Naive B cell (primary cell): ENCODE measurements around the gene FAM32A. TPM values are rescaled to one million over a fixed set of nuclear protein-coding genes. Genes with fewer than 3 reads are reported as not detected.

Experiments used
- ATAC-seq, 2 donors: fragments of 150-1000 bp; cut with Tn5 transposase; 2 replicates each; pipeline ENCODE4 v1.10.0; 2021; ENCODE audit warnings: low read depth in 2 of 2, mild to moderate bottlenecking in 2 of 2, moderate library complexity in 2 of 2
- DNase-seq: peaks from one replicate; pipeline ENCODE4 v3.0.0; 2022
- H3K27ac Mint-ChIP-seq, 6 donors: one replicate each; pipeline ENCODE4 v1.8.0; 2020 to 2022; ENCODE audit warnings: mild to moderate bottlenecking in 6 of 6, mixed read lengths in 6 of 6, moderate library complexity in 5 of 6, inconsistent platforms in 2 of 6
- H3K27me3 Mint-ChIP-seq, 3 donors: one replicate each; pipeline ENCODE4 v1.8.0; 2021 to 2022; ENCODE audit warnings: mixed read lengths in 3 of 3, mild to moderate bottlenecking in 1 of 3
- H3K36me3 Mint-ChIP-seq, 2 donors: one replicate each; pipeline ENCODE4 v1.8.0; 2020 to 2022; ENCODE audit warnings: mixed read lengths in 2 of 2, inconsistent platforms in 1 of 2, mild to moderate bottlenecking in 1 of 2
- H3K4me1 Mint-ChIP-seq, 3 donors: one replicate each; pipeline ENCODE4 v1.8.0; 2020 to 2022; ENCODE audit warnings: mixed read lengths in 3 of 3, inconsistent platforms in 1 of 3, mild to moderate bottlenecking in 1 of 3, moderate library complexity in 1 of 3
- H3K4me3 Mint-ChIP-seq, 8 donors: one replicate each; pipeline ENCODE4 v1.8.0; 2020 to 2022; ENCODE audit warnings: mild to moderate bottlenecking in 8 of 8, mixed read lengths in 8 of 8, moderate library complexity in 8 of 8, inconsistent platforms in 2 of 8
- H3K9me3 Mint-ChIP-seq, 7 donors: one replicate each; pipeline ENCODE4 v1.8.0; 2020 to 2022; ENCODE audit warnings: mixed read lengths in 7 of 7, mild to moderate bottlenecking in 5 of 7, inconsistent platforms in 2 of 7, moderate library complexity in 1 of 7
- polyA plus RNA-seq, 6 donors: library from polyadenylated mRNA; unstranded; fragments of 300-500 nt; fragmentation: Illumina TruSeq; gene quantifications; one replicate each; pipeline ENCODE4 v1.2.3, GENCODE V29; 2021; ENCODE audit warnings: low read depth in 6 of 6

Gene FAM32A
- polyA plus RNA-seq, 6 donors from 2014 or later, result 123 to 235 (median 155) TPM

GRCh38 chr19:16207490-16208025 is 22.3 kb downstream of the FAM32A start:
- ATAC-seq (no peak), DNase-seq (no peak)
- peak overlapping the region in 1 of 6 donors; percentile 77 for H3K27ac Mint-ChIP-seq
- H3K36me3 Mint-ChIP-seq, result peaks cover 30 to 31% of the 10 kb centered on the region in 2 donors
- H3K9me3 Mint-ChIP-seq, result no peaks in the 10 kb centered on the region
- H3K27me3 Mint-ChIP-seq, result no peaks in the 10 kb centered on the region
- H3K4me1 Mint-ChIP-seq, result peaks cover 19 to 32% (median 24%) of the 10 kb centered on the region in 3 donors
- peak overlapping the region in 1 of 8 donors; percentile 29 for H3K4me3 Mint-ChIP-seq

- Mint-ChIP-seq H3K36me3 (peaks cover 25 to 33% of the 10 kb centered on the region in 2 donors), H3K9me3 (no peaks in the 10 kb centered on the region), H3K4me3 (no peak overlapping the region), H3K4me1 (peaks cover 15 to 32% (median 22%) of the 10 kb centered on the region in 3 donors), H3K27me3 (no peaks in the 10 kb centered on the region), H3K27ac (peak overlapping the region in 3 of 6 donors; percentile 69 to 87 (median 70))
- no peak for DNase-seq
- ATAC-seq, result no peak
Observed at GRCh38 chr19:16208064-16208759, 23.0 kb downstream of the FAM32A start.

GRCh38 chr19:16208847-16209665 is 23.8 kb downstream of the FAM32A start:
- Mint-ChIP-seq H3K9me3 (no peaks in the 10 kb centered on the region), H3K4me1 (peaks cover 7 to 25% (median 18%) of the 10 kb centered on the region in 3 donors), H3K36me3 (peaks cover 22 to 33% of the 10 kb centered on the region in 2 donors), H3K4me3 (no peak overlapping the region), H3K27ac (peak overlapping the region in 3 of 6 donors; percentile 14 to 86 (median 51)), H3K27me3 (no peaks in the 10 kb centered on the region)
- no peak for DNase-seq
- ATAC-seq, result no peak

GRCh38 chr19:16210168-16210567 is 25.0 kb downstream of the FAM32A start:
- no peaks in the 10 kb centered on the region for H3K9me3 Mint-ChIP-seq
- peaks cover 11 to 24% (median 18%) of the 10 kb centered on the region in 3 donors for H3K4me1 Mint-ChIP-seq
- H3K36me3 Mint-ChIP-seq, result peaks cover 22 to 33% of the 10 kb centered on the region in 2 donors
- H3K27ac Mint-ChIP-seq, result peak overlapping the region in 2 of 6 donors; percentile 27 to 51
- no peaks in the 10 kb centered on the region for H3K27me3 Mint-ChIP-seq
- ATAC-seq, result no peak
- H3K4me3 Mint-ChIP-seq, result no peak overlapping the region
- DNase-seq, result no peak

- no peak for DNase-seq
- no peaks in the 10 kb centered on the region for H3K27me3 Mint-ChIP-seq
- no peak for ATAC-seq
- peaks cover 30 to 35% (median 34%) of the 10 kb centered on the region in 3 donors for H3K4me1 Mint-ChIP-seq
- peak overlapping the region in 3 of 6 donors; percentile 4 to 37 (median 12) for H3K27ac Mint-ChIP-seq
- H3K4me3 Mint-ChIP-seq, result no peak overlapping the region
- H3K36me3 Mint-ChIP-seq, result peaks cover 23 to 34% of the 10 kb centered on the region in 2 donors
- H3K9me3 Mint-ChIP-seq, result no peaks in the 10 kb centered on the region
Observed at GRCh38 chr19:16213076-16213475, 27.9 kb downstream of the FAM32A start.

- H3K9me3 Mint-ChIP-seq, result peaks cover 0 to 26% (median 21%) of the 10 kb centered on the region in 7 donors
- peak overlapping the region; percentile 84 to 96 (median 87) for H3K27ac Mint-ChIP-seq
- peaks cover 41 to 53% (median 43%) of the 10 kb centered on the region in 3 donors for H3K4me1 Mint-ChIP-seq
- ATAC-seq (peak; percentile 18 to 20), DNase-seq (no peak)
- H3K4me3 Mint-ChIP-seq, result peak overlapping the region in 7 of 8 donors; percentile 15 to 81 (median 68)
- peaks cover 16 to 17% of the 10 kb centered on the region in 2 donors for H3K36me3 Mint-ChIP-seq
- H3K27me3 Mint-ChIP-seq, result no peaks in the 10 kb centered on the region
Observed at GRCh38 chr19:16216744-16217670, 31.8 kb downstream of the FAM32A start.

- Mint-ChIP-seq H3K36me3 (peaks cover 11 to 24% of the 10 kb centered on the region in 2 donors), H3K4me3 (peak overlapping the region in 5 of 8 donors; percentile 10 to 79 (median 53)), H3K4me1 (peaks cover 34 to 48% (median 35%) of the 10 kb centered on the region in 3 donors), H3K27me3 (no peaks in the 10 kb centered on the region), H3K27ac (peak overlapping the region in 5 of 6 donors; percentile 56 to 90 (median 85)), H3K9me3 (peaks cover 0 to 33% (median 21%) of the 10 kb centered on the region in 7 donors)
- DNase-seq (no peak), ATAC-seq (peak in 1 of 2 donors; percentile 44)
Observed at GRCh38 chr19:16217716-16218451, 32.7 kb downstream of the FAM32A start.

- peaks cover 15 to 34% of the 10 kb centered on the region in 2 donors for H3K36me3 Mint-ChIP-seq
- no peaks in the 10 kb centered on the region for H3K27me3 Mint-ChIP-seq
- H3K4me3 Mint-ChIP-seq, result peak overlapping the region; percentile 4 to 83 (median 52)
- H3K27ac Mint-ChIP-seq, result peak overlapping the region; percentile 89 to 94 (median 93)
- H3K9me3 Mint-ChIP-seq, result peaks cover 0 to 37% (median 21%) of the 10 kb centered on the region in 7 donors
- peak; percentile 41 for DNase-seq
- ATAC-seq, result peak; percentile 67 to 68
- peaks cover 30 to 48% (median 31%) of the 10 kb centered on the region in 3 donors for H3K4me1 Mint-ChIP-seq
Observed at GRCh38 chr19:16218851-16219250, 33.6 kb downstream of the FAM32A start.

GRCh38 chr19:16222806-16223205 is 37.6 kb downstream of the FAM32A start:
- no peaks in the 10 kb centered on the region for H3K27me3 Mint-ChIP-seq
- H3K36me3 Mint-ChIP-seq, result peaks cover 11 to 28% of the 10 kb centered on the region in 2 donors
- no peak for ATAC-seq
- no peak overlapping the region for H3K27ac Mint-ChIP-seq
- peak overlapping the region in 1 of 8 donors; percentile 50 for H3K4me3 Mint-ChIP-seq
- H3K9me3 Mint-ChIP-seq, result peaks cover 0 to 37% (median 21%) of the 10 kb centered on the region in 7 donors
- H3K4me1 Mint-ChIP-seq, result peaks cover 13 to 22% (median 13%) of the 10 kb centered on the region in 3 donors
- no peak for DNase-seq

- H3K9me3 Mint-ChIP-seq, result peaks cover 0 to 37% (median 21%) of the 10 kb centered on the region in 7 donors
- no peak overlapping the region for H3K27ac Mint-ChIP-seq
- no peak overlapping the region for H3K4me3 Mint-ChIP-seq
- H3K36me3 Mint-ChIP-seq, result peaks cover 11 to 28% of the 10 kb centered on the region in 2 donors
- no peak for DNase-seq
- peaks cover 4 to 12% (median 5%) of the 10 kb centered on the region in 3 donors for H3K4me1 Mint-ChIP-seq
- ATAC-seq, result no peak
- no peaks in the 10 kb centered on the region for H3K27me3 Mint-ChIP-seq
Observed at GRCh38 chr19:16223746-16224145, 38.5 kb downstream of the FAM32A start.

GRCh38 chr19:16224293-16225045 is 39.3 kb downstream of the FAM32A start:
- Mint-ChIP-seq H3K27ac (peak overlapping the region in 1 of 6 donors; percentile 53), H3K27me3 (no peaks in the 10 kb centered on the region), H3K4me3 (no peak overlapping the region), H3K4me1 (peaks cover 0 to 5% (median under 1%) of the 10 kb centered on the region in 3 donors), H3K9me3 (peaks cover 0 to 32% (median 18%) of the 10 kb centered on the region in 7 donors), H3K36me3 (peaks cover 12 to 32% of the 10 kb centered on the region in 2 donors)
- no peak for DNase-seq
- no peak for ATAC-seq
